AG09319 (cell line): ENCODE measurements around the gene NCEH1.
"Not testable (repeated sequence)": the region's sequence is repeated elsewhere in the genome, so short reads cannot be mapped to it uniquely, and the experiment has no call there.

Experiments used
- DNase-seq: peaks from one replicate; pipeline ENCODE4 v3.0.0-alpha.2; 2010; ENCODE audit warnings: low read depth; ENCODE audit errors: extremely low read depth
- TF ChIP-seq, protein P1 (sequence below): IDR thresholded peaks from 2 replicates; pipeline ENCODE4 v1.5.1; 2011; ENCODE audit warnings: low read depth, mild to moderate bottlenecking, inconsistent platforms, low read length, moderate library complexity

NCEH1 gene

DNA sequence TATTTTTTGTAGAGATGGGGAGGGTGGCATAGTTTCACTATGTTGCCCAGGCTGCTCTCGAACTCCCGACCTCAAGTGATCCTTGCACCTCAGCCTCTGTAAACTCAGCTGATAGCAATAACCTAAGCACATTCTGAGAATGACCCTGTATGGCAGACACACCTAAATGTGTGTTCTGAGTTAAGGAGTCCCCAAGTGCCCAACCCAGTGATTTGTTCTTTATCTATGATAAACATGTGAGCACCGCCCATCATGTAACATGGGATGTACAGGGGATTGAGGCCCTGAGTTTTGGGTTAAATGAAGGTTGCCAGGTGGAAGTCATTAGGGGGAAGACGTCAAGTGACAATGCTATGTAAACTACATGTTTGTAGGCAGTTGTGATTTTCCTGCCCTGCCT lies 5.7 kb downstream of the NCEH1 start:
- DNase-seq: no peak

DNA sequence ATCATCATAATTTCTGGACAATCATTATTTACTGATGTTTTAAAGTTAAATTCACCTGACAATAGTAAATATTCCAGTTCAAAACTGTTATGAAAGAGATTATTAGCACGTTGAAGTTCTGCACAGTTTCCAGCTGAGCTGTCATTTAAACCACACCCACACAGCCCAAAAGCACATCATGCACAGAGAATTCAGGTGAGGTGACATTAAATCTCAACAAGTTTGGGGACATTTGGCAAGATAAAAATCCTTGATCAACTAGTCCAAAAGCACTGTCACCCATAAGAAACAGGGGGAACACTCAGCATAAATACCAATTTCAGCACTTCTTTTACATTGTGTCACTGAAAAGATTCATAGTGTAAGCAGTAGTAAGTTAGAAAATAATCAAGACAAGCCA lies 6.9 kb downstream of the NCEH1 start:
- no peak for DNase-seq
- TF ChIP-seq, protein P1, sequence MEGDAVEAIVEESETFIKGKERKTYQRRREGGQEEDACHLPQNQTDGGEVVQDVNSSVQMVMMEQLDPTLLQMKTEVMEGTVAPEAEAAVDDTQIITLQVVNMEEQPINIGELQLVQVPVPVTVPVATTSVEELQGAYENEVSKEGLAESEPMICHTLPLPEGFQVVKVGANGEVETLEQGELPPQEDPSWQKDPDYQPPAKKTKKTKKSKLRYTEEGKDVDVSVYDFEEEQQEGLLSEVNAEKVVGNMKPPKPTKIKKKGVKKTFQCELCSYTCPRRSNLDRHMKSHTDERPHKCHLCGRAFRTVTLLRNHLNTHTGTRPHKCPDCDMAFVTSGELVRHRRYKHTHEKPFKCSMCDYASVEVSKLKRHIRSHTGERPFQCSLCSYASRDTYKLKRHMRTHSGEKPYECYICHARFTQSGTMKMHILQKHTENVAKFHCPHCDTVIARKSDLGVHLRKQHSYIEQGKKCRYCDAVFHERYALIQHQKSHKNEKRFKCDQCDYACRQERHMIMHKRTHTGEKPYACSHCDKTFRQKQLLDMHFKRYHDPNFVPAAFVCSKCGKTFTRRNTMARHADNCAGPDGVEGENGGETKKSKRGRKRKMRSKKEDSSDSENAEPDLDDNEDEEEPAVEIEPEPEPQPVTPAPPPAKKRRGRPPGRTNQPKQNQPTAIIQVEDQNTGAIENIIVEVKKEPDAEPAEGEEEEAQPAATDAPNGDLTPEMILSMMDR: no peak

More for the DNA sequence above, 5.7 kb downstream of the NCEH1 start:
- TF ChIP-seq, protein P1: no peak

DNA sequence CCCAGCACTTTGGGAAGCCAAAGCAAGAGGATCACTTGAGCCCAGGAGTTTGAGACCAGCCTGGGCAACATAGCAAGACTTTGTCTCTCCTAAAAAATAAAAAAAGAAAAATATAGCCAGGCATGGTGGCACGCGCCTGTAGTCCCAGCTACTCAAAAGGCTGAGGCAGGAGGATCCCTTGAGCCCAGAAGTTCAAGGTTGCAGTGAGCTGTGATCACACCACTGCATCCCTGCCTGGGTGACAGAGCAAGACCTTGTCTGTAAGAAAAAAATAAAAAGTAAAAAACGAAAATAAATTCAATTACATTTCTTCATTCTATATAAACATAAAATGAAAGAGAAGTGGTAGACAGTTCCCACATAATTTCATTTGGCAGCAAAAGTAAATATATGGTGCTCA lies 8.1 kb downstream of the NCEH1 start:
- DNase-seq: not testable (repeated sequence)

DNA sequence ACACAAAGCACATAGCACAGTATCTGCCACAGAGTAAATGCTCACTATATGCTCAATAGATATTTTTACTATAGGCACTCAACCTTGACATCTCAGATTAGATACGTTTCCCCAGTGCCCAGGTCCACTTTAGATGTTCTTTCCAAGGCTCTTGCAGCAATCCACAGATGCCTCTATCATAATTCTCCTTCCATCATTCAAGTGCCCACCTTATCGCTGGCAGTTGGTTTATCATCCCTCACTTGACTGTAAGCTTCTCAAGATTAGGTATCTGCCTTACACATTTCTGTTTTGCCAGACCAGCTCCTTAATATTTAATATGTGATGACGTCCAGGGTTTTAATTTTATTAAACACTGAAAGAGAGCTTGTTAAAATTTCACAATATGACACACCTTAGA lies 8.6 kb downstream of the NCEH1 start:
- DNase-seq: no peak

DNA sequence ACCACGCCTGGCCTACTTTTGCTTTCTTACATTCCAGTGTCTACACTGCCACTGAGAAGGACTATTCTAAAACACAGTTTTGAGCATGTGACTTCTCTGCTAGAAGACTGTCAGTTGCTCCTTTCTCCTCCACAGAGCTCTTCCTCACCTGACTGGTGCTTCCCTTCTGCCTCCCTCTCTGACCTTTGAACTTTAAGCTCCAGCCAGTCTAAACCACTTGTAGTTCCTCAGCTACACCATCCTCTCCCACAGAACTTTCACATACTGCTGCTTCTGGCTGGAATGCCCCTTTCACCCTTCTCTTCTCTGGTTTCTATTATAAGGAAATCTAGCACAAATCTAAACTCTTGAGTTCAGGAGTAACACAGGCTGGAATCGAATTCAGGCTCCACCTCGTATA lies 9.1 kb downstream of the NCEH1 start:
- TF ChIP-seq, protein P1: no peak
- DNase-seq: no peak

More for the DNA sequence above, 8.6 kb downstream of the NCEH1 start:
- TF ChIP-seq, protein P1: no peak

DNA sequence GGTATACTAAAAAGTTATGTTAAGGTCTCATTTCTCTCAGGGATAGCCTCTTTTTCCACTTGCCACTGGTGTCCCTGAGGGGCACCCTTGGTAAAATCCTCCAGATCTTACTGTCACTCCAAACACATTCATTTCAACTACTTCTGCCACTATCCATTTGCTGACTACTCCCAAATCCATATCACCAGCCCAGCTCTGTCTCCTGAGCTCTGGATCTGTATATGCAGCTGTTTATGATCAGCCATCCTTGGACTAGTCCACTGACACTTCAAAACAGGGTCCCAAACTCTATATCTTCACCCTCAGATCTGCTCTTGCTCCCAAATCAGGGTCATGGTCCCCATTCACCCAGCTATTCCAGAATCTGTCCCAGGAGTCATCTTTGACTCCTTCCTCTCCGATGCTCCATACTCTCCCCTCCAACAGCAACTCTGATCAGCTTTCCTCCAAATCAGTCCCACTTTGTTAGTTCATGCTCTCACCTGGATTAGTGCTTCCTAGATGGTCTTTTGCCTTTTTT lies 9.9 kb downstream of the NCEH1 start:
- no peak for DNase-seq
- TF ChIP-seq, protein P1: no peak

DNA sequence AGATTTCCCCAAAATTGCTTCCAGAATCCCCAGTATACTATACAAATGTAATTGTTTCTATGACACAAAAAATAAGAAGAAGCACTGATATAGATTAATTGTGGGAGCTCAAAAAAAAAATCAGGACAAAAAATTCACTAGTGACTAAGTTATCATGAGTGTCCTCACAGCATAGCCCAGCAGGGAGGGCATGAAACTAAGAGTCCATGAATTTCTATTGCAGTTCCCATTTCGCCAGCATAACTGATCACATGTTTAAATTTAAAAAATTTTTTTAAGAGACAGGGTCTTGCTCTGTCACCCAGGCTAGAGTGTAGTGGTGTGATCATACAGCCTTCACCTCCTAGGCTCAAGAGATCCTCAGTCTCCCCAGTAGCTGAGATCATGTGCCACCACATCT lies 10.6 kb downstream of the NCEH1 start:
- TF ChIP-seq, protein P1: no peak
- DNase-seq: no peak

DNA sequence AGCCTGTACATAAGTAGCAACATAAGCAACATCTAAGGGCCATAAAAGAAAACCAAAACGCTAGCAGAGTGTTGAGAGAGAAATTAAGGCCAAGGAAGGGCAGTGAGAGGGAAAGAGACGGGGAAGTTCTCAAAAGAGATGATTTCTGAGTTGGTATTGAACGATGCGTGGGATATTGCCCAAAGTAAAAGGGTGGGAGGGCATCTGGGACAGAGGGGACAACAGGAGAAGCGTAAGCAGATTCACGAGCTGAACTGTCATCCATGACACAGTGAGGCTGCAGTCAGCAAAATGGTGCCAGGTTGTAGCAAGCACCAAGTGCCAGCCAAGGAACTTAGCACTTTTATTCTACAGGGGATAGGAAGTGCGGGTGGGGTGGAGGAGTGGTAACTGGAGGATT lies 11.8 kb downstream of the NCEH1 start:
- TF ChIP-seq, protein P1: no peak
- DNase-seq: no peak
